ENCODE results near the gene BBX. TPM values are rescaled to one million over a fixed set of nuclear protein-coding genes. Genes with fewer than 3 reads are reported as not detected.

Gene BBX
- total RNA-seq, 6 donors from 2014 or later, result 35.0 to 65.0 (median 42.8) TPM

DNA sequence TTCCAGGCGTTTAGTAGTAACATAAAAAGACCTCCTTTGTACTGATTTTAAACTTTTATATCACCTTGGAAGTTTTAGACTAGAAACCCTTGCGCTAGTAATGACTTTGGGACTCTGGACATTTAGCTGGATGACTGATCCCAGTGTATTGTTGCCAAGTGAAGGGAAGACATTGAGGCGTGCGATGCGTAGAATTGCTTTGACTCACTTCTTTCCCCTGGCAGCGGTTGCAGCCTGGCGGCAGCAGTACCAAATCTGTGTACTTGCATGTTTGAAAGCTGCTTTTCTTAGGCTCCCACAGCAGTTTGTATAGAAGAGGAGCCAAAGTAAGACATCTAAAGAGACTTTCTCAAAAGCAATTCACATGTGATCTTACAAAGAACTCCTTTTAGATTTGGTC, 151.6 kb downstream of the BBX start:
- Histone ChIP-seq H3K4me1 (peaks cover 0 to 4% (median 2%) of the 10 kb centered on the region in 4 donors), H3K36me3 (no peaks in the 10 kb centered on the region), H3K4me3 (no peak overlapping the region), H3K9me3 (no peaks in the 10 kb centered on the region), H3K27ac (no peak overlapping the region), H3K27me3 (no peaks in the 10 kb centered on the region)
- DNase-seq (no peak), ATAC-seq (ENCODE audit: low FRiP score in 2 of 2) (peak in 1 of 2 donors; percentile 65)
- 95 to 97% methylated on average over 7 of the region's 7 CpGs for WGBS, 2 donors
- TF ChIP-seq POLR2AphosphoS5 (IDR thresholded peaks at IDR 0.05) (no peak), EP300 (IDR thresholded peaks at IDR 0.05) (no peak), CTCF (IDR thresholded peaks at IDR 0.05) (no peak), POLR2A (IDR thresholded peaks at IDR 0.05) (no peak)

- H3K27me3 ChIP-seq, result no peaks in the 10 kb centered on the region
- no peak overlapping the region for H3K4me3 ChIP-seq
- DNase-seq (no peak), ATAC-seq (ENCODE audit: low FRiP score in 2 of 2) (no peak)
- WGBS, 2 donors, result 75 to 76% methylated on average over 6 of the region's 6 CpGs
- H3K36me3 ChIP-seq, result no peaks in the 10 kb centered on the region
- no peak overlapping the region for H3K27ac ChIP-seq
- H3K9me3 ChIP-seq, result no peaks in the 10 kb centered on the region
- no peak for TF ChIP-seq EP300 (IDR thresholded peaks at IDR 0.05)
- no peak for TF ChIP-seq POLR2AphosphoS5 (IDR thresholded peaks at IDR 0.05)
- no peak for TF ChIP-seq CTCF (IDR thresholded peaks at IDR 0.05)
- no peak for TF ChIP-seq POLR2A (IDR thresholded peaks at IDR 0.05)
- H3K4me1 ChIP-seq, result peaks cover 2 to 10% (median 8%) of the 10 kb centered on the region in 4 donors
Measured at GRCh38 chr3:107675233-107675900, 152.6 kb downstream of the BBX start.

DNA sequence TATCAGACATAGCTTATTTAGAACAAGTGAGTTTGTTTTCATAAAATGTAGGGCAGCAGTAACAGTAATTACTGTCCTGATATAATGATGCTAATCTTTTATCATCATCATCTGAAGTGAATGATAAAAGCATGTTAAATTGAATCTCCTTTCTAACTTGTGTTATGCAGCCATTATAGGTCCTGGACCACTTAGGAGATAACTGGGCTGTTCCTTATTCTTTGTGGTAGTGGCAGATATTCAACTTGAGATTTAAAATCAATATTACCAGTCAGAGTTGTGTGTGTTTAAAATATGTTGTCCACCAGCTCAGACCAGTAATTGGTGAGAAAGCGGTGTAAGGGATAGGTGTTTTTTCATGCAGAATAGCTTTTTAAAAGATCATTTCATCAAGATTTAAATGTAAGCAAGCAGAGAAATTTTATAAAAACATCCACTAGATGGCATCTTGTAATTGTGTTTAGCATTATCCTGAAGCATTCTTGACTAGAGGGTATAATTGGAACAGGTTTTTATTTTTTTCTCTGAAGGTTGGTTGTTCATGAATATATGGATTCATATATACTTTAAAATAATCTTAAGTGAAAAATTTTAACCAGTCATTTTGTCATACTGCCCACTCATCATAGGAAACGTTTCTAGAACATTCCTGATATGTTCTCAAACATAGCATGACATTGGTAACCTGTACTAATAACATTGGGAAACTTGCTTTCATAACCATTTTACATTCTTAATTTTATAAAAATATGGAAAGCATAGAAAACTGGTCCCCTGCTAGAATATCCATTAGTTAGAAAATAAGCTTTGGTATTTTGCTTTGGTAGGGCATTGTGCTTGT, 153.9 kb downstream of the BBX start:
- DNase-seq (no peak), ATAC-seq (ENCODE audit: low FRiP score in 2 of 2) (peak in 1 of 2 donors; percentile 32)
- Histone ChIP-seq H3K9me3 (no peaks in the 10 kb centered on the region), H3K4me1 (peaks cover 2 to 15% (median 12%) of the 10 kb centered on the region in 4 donors), H3K4me3 (no peak overlapping the region), H3K36me3 (no peaks in the 10 kb centered on the region), H3K27me3 (no peaks in the 10 kb centered on the region), H3K27ac (no peak overlapping the region)
- 74% methylated on average over 2 of the region's 2 CpGs for WGBS, 2 donors
- no peak for TF ChIP-seq POLR2AphosphoS5 (IDR thresholded peaks at IDR 0.05)
- TF ChIP-seq CTCF (IDR thresholded peaks at IDR 0.05), result peak in 5 of 6 experiments; percentile 24 to 51 (median 46)

- ATAC-seq (ENCODE audit: low FRiP score in 2 of 2) (no peak), DNase-seq (no peak)
- Histone ChIP-seq H3K4me3 (no peak overlapping the region), H3K9me3 (no peaks in the 10 kb centered on the region), H3K4me1 (peaks cover 9 to 21% (median 18%) of the 10 kb centered on the region in 4 donors), H3K36me3 (no peaks in the 10 kb centered on the region), H3K27ac (no peak overlapping the region), H3K27me3 (no peaks in the 10 kb centered on the region)
- WGBS, 2 donors, result 33 to 76% methylated on average over 2 of the region's 2 CpGs
- TF ChIP-seq EP300 (IDR thresholded peaks at IDR 0.05) (no peak), CTCF (IDR thresholded peaks at IDR 0.05) (no peak), POLR2AphosphoS5 (IDR thresholded peaks at IDR 0.05) (no peak), POLR2A (IDR thresholded peaks at IDR 0.05) (no peak)
Measured at GRCh38 chr3:107679921-107680320, 157.2 kb downstream of the BBX start.

All from upper lobe of left lung (tissue), 6 donors.